Measurements from ENCODE around the gene ARHGEF17. TPM values are rescaled to one million over a fixed set of nuclear protein-coding genes. Genes with fewer than 3 reads are reported as not detected.

The ARHGEF17 gene
- polyA plus RNA-seq, 3 donors: 0.16 to 1.2 (median 0.55) TPM

DNA sequence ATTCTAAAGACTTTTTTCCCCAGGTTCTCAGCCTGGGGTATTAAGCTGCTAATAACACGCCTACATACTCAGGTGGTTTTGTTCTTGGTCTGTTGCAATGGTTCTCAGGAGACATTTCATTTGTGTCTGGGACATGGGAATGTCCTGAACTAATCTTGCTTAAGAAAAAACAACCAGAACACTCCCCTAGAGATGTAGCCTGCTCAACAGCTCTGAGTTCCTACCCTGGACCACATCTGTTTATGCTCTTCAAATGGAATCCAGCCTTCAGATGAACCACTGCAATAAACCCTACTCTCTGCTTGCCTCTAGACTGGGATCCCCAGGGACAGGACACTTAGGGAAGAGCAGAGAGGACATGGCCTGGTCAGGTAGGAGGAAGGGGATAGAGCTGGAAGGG, 98.1 kb downstream of the ARHGEF17 start:
- no CpG with 5 or more reads among the region's 1 CpG for WGBS (ENCODE audit: insufficient coverage)
- intact Hi-C loops (cut with micrococcal nuclease): no loop called here
- H3K9ac ChIP-seq (ENCODE audit: insufficient read depth, low read length, poor library complexity, severe bottlenecking): no peak overlapping the region
- H3K4me3 ChIP-seq (replicated peaks in 1 of 3; ENCODE audit: low read depth in 2 of 3, low read length in 3 of 3): no peak overlapping the region
- no peak overlapping the region for H2AFZ ChIP-seq (ENCODE audit: insufficient read depth, low read depth, low read length, poor library complexity, severe bottlenecking)
- H3K4me2 ChIP-seq (replicated peaks; ENCODE audit: extremely low read depth, low read length, poor library complexity, severe bottlenecking): no peak overlapping the region
- Mint-ChIP-seq H3K27me3 (ENCODE audit: low read depth in 3 of 3) (peaks cover 0 to 1% (median 0%) of the 10 kb centered on the region in 3 donors), H3K9me3 (no peaks in the 10 kb centered on the region), H3K4me3 (no peak overlapping the region), H3K4me1 (peaks cover 52% of the 10 kb centered on the region), H3K36me3 (peaks cover 58 to 71% of the 10 kb centered on the region in 2 donors), H3K27ac (peak overlapping the region in 3 of 7 donors; percentile 33 to 60 (median 43))
- H3K79me2 ChIP-seq (ENCODE audit: insufficient read depth, low read length): no peaks in the 10 kb centered on the region
- H3K4me1 ChIP-seq (ENCODE audit: control insufficient read depth in 1 of 2, insufficient read depth in 2 of 2, low read length in 2 of 2): peaks cover 29 to 46% of the 10 kb centered on the region in 2 donors
- H3K36me3 ChIP-seq (replicated peaks in 1 of 2; ENCODE audit: control insufficient read depth in 1 of 2, insufficient read depth in 2 of 2, low read length in 2 of 2): peaks cover 44 to 78% of the 10 kb centered on the region in 2 donors
- DNase-seq: no peak
- TF ChIP-seq, protein P1, sequence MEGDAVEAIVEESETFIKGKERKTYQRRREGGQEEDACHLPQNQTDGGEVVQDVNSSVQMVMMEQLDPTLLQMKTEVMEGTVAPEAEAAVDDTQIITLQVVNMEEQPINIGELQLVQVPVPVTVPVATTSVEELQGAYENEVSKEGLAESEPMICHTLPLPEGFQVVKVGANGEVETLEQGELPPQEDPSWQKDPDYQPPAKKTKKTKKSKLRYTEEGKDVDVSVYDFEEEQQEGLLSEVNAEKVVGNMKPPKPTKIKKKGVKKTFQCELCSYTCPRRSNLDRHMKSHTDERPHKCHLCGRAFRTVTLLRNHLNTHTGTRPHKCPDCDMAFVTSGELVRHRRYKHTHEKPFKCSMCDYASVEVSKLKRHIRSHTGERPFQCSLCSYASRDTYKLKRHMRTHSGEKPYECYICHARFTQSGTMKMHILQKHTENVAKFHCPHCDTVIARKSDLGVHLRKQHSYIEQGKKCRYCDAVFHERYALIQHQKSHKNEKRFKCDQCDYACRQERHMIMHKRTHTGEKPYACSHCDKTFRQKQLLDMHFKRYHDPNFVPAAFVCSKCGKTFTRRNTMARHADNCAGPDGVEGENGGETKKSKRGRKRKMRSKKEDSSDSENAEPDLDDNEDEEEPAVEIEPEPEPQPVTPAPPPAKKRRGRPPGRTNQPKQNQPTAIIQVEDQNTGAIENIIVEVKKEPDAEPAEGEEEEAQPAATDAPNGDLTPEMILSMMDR (IDR thresholded peaks at IDR 0.05): no peak
- no peaks in the 10 kb centered on the region for H3K27me3 ChIP-seq (ENCODE audit: control insufficient read depth in 2 of 2, insufficient read depth in 2 of 2, low read length in 2 of 2)
- H3K27ac ChIP-seq (ENCODE audit: low read depth in 1 of 2, low read length in 2 of 2): no peak overlapping the region
- H4K20me1 ChIP-seq (ENCODE audit: insufficient read depth, low read length): peaks cover 98% of the 10 kb centered on the region
- H3K9me3 ChIP-seq (replicated peaks in 1 of 2; ENCODE audit: control insufficient read depth in 1 of 2, insufficient read depth in 1 of 2, low read length in 2 of 2): no peaks in the 10 kb centered on the region

DNA sequence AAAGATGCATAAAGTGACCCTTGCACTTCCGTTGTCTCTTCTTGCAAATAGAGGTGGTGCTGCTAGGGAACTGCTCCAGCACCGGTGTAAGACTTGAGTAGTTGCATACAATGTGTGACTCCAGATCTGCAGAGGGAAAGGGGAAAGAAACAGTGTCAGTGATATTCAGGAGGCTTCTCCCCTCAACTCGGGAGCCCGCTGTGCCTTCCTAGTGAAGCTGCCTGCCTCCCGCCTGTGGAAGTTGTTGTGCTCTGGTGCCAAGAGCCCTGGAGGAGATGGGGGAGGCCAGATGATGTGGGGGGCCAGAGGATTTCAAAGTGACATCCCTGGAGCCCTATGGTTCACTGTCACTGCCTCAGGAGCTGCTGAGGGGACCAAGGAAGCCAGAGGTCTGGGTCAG, 98.5 kb downstream of the ARHGEF17 start:
- Histone ChIP-seq H3K27me3 (ENCODE audit: control insufficient read depth in 2 of 2, insufficient read depth in 2 of 2, low read length in 2 of 2) (no peaks in the 10 kb centered on the region), H4K20me1 (ENCODE audit: insufficient read depth, low read length) (peaks cover 98% of the 10 kb centered on the region), H3K9ac (ENCODE audit: insufficient read depth, low read length, poor library complexity, severe bottlenecking) (no peak overlapping the region), H3K79me2 (ENCODE audit: insufficient read depth, low read length) (no peaks in the 10 kb centered on the region), H3K4me3 (replicated peaks in 1 of 3; ENCODE audit: low read depth in 2 of 3, low read length in 3 of 3) (no peak overlapping the region), H3K4me2 (replicated peaks; ENCODE audit: extremely low read depth, low read length, poor library complexity, severe bottlenecking) (no peak overlapping the region), H3K9me3 (replicated peaks in 1 of 2; ENCODE audit: control insufficient read depth in 1 of 2, insufficient read depth in 1 of 2, low read length in 2 of 2) (no peaks in the 10 kb centered on the region), H3K4me1 (ENCODE audit: control insufficient read depth in 1 of 2, insufficient read depth in 2 of 2, low read length in 2 of 2) (peaks cover 29 to 46% of the 10 kb centered on the region in 2 donors), H2AFZ (ENCODE audit: insufficient read depth, low read depth, low read length, poor library complexity, severe bottlenecking) (no peak overlapping the region), H3K36me3 (replicated peaks in 1 of 2; ENCODE audit: control insufficient read depth in 1 of 2, insufficient read depth in 2 of 2, low read length in 2 of 2) (peaks cover 43 to 77% of the 10 kb centered on the region in 2 donors), H3K27ac (ENCODE audit: low read depth in 1 of 2, low read length in 2 of 2) (no peak overlapping the region)
- peak overlapping the region in 5 of 7 donors; percentile 33 to 72 (median 50) for H3K27ac Mint-ChIP-seq
- H3K4me3 Mint-ChIP-seq: no peak overlapping the region
- H3K27me3 Mint-ChIP-seq (ENCODE audit: low read depth in 3 of 3): peaks cover 0 to 1% (median 0%) of the 10 kb centered on the region in 3 donors
- TF ChIP-seq, protein P1 (IDR thresholded peaks at IDR 0.05): no peak
- peaks cover 53% of the 10 kb centered on the region for H3K4me1 Mint-ChIP-seq
- no peaks in the 10 kb centered on the region for H3K9me3 Mint-ChIP-seq
- intact Hi-C loops (cut with micrococcal nuclease): no loop called here
- no peak for DNase-seq
- 97% methylated on average over 4 of the region's 5 CpGs for WGBS (ENCODE audit: insufficient coverage)
- H3K36me3 Mint-ChIP-seq: peaks cover 55 to 66% of the 10 kb centered on the region in 2 donors
